HG02885 (cell line): ENCODE data around the gene MAPKAPK5.
"Not testable (repeated sequence)": the region's sequence is repeated elsewhere in the genome, so short reads cannot be mapped to it uniquely, and the experiment has no call there.

Experiments
- ATAC-seq: cut with Tn5 transposase; IDR thresholded peaks from one replicate; pipeline ENCODE4 v1.9.1; 2021; ENCODE audit warnings: mild to moderate bottlenecking; ENCODE audit not compliant: unreplicated experiment, poor library complexity

The MAPKAPK5 gene, protein sequence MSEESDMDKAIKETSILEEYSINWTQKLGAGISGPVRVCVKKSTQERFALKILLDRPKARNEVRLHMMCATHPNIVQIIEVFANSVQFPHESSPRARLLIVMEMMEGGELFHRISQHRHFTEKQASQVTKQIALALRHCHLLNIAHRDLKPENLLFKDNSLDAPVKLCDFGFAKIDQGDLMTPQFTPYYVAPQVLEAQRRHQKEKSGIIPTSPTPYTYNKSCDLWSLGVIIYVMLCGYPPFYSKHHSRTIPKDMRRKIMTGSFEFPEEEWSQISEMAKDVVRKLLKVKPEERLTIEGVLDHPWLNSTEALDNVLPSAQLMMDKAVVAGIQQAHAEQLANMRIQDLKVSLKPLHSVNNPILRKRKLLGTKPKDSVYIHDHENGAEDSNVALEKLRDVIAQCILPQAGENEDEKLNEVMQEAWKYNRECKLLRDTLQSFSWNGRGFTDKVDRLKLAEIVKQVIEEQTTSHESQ

DNA sequence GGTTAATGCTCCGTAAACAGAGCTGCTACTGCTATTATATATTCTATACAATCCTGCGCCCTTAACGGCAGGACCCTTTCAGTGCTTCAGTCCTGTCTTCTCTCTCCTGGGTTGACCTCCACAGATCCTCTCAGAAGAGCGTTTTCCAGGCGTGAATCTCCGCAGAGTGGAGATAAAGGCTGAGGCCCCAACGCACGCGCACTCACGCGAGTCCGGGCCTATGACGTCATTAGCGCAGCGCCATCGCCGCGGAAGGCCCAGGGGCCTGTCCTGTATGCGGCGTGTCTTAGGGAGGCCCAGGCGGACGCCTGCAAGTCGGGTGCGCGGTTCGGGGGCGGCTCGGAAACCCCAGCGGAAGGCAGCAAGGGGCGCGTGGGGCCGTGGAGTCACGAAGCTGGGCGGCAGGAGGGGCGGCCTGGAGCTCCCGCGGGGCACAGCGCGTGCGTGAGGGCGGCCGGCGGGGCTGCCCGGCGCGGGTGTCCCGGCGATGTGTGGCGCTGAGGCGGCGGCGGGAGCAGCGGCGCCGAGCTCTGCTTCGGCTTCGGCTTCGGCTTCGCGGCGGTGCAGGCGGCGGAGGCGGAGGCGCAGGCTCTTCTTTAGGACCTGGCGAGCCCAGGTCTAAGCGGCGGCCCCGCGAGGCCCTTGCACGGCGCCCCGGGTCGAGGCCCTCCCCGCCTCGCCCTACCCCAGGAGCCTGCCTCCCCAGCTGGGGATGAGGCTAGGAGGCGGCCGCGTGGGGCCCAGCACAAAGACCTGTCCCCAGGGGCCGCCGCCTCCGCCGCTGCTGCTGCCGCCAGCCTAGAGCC is at the start of gene MAPKAPK5:
Gene MAPKAPK5, plus strand, starts transcription at position 479 of the 806 bp plus-strand sequence. CDS start 506 bp downstream, outside the sequence.
- peak; percentile 85 for ATAC-seq

DNA sequence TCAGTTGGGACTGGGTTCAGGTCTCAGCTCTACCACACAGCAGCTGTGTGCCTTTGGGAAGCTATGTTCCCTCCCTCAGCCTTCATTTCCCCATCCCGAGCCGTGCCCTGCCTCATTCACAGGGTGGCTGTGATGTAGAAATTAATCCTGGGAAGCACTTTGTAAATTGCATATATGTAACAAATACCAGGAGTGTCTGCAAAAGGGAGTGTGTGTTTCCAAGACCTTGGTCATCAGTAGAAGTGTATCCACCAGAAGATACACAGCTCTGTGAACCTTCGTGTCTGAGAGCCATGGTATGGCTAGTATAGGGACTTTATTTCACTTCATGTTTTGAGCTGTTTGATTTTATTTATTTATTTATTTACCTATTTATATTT is 49.2 kb upstream of the MAPKAPK5 start:
- no peak for ATAC-seq

DNA sequence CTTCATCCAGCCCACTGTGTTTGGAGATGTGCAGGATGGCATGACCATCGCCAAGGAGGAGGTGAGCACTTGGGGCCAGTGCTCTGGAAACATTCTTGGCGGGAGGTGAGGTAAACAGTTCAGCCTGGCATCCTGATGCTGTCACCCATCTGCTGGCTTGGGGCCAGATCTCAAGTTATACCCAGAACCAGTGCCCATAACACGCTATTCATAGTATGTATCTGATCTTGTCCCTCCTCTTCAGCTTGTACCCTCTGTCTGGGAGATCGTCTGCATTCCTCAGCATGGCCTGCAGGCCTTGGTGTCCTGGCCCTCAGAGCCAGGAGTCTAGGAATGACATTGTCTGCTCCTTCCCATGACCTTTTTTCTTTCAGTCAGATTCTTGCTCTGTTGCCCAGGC is 43.8 kb upstream of the MAPKAPK5 start:
- ATAC-seq: no peak

DNA sequence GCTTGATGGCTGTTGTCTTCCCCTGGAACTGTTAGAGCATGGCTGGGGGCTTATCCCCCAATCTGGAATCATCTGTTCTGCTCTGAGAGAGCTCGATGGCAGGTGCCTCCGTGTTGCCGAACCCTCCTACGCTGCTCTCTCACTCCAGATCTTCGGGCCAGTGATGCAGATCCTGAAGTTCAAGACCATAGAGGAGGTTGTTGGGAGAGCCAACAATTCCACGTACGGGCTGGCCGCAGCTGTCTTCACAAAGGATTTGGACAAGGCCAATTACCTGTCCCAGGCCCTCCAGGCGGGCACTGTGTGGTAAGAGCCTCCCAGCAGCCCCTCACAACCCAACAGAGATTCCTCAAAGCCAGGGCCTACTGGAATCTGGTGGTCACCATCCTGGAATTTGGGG is 42.3 kb upstream of the MAPKAPK5 start:
- ATAC-seq: no peak

DNA sequence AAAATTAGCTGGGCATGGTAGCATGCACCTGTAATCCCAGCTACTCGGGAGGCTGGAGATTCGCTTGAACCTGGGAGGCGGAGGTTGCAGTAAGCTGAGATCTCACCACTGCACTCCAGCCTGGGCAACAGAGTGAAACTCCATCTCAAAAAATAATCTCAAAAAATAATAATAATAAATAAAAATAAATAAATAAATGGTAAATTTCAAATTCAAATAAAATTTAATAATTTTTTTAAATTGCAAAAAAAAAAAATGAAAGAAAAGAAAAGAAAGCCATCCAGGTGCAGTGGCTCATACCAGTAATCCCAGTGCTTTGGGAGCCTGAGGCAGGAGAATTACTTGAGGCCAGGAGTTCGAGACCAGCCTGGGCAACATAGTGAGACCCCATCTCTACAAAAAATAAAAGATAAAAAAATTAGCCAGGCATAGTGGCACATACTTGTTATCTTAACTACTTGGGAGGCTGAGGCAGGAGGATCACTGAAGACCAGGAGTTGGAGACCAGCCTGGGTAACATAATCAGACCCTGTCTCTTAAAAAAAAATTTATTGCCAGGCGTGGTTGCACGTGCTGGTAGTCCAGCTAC is 38.9 kb upstream of the MAPKAPK5 start:
- ATAC-seq: no peak

DNA sequence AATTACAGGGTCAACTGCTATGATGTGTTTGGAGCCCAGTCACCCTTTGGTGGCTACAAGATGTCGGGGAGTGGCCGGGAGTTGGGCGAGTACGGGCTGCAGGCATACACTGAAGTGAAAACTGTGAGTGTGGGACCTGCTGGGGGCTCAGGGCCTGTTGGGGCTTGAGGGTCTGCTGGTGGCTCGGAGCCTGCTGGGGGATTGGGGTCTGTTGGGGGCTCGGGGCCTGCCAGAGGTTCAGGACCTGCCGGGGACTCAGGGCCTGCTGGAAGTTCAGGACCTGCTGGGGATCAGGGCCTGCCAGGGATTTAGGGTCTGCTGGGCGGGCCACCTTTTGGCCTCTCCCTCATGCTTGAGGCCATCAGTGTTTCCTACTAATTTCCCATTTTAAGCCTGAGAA is 38.2 kb upstream of the MAPKAPK5 start:
- ATAC-seq: no peak

DNA sequence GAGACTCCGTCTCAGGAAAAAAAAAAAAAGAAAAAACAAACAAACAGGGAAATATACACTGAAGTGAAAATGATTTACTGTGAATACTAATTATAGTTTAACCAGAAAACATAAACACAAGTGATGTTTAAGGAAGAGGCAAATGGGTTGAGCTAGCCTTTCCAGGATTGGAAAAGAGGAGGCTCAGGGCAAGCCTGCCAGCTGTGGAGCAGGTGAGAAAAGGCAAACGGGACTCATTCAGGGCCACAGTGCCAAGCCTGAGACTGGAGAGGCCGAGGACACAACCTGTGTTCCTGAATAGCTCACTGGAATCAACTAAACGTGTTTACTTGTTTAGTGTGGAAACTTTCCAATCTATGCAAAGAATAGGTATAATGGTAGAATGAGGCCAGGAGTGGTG is 35.7 kb upstream of the MAPKAPK5 start:
- no peak for ATAC-seq

DNA sequence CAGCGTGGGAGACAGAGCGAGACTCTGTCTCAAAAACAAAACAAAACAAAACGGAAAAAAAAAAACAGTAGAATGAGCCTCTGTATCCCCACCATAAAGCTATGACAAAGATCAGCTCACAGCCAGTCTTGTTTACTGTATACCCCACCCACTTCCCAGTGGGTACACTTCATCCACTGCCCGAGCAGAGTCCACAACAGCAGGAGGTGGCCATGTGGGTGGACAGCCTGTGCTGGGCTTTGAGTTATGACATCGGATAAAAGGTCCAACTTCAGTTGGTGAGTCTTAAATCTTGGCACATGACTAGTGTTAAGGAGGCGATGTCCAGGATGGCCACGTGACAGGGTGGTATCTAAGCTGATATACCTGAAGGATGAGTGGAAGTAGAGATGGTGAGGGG is 34.8 kb upstream of the MAPKAPK5 start:
- ATAC-seq: no peak

DNA sequence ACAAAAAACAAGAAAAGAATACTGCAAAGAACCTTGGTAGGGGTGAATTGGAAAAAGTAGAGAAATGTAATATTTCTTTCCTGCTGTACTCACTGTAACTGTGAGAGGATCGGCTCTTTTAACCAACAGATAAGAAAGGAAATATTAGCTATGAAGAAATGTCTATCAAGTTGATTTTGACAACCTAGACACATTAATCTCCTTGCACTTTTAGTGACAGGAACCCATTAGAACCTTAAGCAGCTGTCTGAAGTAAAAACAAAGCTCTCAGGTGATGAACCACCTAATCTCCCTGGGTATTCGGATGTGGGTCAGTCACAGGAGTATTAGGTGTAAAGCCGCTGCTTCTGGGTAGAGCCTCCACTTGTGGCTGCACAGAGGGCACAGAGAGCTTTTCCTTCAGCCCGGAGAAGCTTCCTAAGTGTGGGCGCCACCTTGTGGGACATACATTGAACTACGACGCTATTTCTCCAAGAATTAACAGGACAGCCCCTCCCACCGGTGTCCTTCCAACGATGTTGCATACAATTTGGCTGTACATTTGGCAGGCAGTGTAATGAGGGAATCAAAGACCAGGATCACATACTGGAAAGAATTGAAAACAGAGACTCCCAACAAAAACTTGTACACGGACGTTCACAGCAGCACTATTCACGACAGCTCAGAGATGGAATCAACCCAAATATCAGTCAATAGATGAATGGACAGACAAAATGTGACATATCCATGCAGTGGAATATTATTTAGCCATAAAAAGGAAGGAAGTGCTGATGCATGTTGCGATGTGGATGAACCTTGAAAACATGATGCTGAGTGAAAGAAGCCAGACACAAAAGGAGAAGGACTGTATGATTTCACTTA is 28.9 kb upstream of the MAPKAPK5 start:
- no peak for ATAC-seq

DNA sequence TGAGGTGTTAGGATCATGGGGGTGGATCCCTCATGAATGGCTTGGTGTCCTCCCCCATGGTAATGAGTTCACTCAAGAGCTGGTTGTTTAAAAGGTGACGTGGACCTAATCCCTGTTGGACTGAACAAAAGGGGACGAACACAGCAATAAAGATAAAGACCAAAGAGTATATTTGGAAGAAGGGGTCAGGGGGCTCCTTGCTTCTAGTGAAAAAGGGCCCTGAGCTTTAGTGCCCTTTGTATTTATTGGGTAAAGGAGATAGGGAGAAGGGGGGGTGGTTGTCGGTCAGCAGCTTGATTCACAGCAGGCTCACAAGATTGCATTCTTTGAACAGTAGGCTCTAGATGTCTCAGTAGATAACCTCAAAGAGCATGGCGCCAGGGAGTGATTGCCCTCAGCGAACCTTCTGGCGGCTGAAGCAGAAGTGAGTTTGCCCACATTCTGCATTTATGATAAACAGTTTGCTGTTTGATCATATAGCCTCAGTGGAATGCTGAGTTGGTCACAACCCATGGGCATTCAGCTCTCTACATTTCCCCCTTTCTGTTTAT is 25.9 kb upstream of the MAPKAPK5 start:
- no peak for ATAC-seq

DNA sequence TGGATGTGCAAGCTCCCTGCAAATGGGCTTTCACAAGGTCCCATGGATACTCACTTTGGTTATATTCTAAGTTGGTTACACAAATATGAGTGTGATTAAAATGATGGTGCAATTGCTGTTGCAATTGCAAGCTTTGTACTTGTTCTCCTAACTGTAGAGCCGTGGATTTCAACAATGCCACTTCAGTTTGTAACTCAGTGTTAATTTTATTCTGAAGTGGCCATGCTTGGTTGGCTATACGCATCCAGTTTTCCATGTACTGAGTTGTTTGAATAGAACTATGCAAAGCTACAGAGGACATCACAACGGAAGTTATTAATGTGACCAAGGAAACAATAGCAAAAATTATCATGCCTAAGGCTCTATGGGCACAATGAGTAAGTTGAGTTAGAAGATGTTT is 25.1 kb upstream of the MAPKAPK5 start:
- not testable (repeated sequence) for ATAC-seq

DNA sequence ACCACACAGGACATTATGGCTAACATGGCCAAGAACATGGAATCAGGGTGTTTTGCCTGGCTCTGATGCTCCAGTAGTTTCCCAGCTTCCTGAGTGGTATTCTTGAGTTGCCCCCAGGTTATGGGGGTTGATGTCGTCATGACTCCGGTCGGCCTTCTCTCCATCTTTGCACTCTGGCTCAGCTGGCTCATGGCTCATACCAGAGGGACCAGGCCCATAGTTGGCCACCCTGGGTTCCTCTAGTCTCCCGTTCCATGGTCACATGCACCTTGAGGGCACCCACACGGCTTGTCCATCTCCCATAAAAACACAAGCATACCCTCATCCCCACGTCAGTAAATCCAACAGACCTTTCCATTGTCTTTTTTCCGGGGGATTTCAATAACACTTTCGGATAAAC is 23.7 kb upstream of the MAPKAPK5 start:
- no peak for ATAC-seq

DNA sequence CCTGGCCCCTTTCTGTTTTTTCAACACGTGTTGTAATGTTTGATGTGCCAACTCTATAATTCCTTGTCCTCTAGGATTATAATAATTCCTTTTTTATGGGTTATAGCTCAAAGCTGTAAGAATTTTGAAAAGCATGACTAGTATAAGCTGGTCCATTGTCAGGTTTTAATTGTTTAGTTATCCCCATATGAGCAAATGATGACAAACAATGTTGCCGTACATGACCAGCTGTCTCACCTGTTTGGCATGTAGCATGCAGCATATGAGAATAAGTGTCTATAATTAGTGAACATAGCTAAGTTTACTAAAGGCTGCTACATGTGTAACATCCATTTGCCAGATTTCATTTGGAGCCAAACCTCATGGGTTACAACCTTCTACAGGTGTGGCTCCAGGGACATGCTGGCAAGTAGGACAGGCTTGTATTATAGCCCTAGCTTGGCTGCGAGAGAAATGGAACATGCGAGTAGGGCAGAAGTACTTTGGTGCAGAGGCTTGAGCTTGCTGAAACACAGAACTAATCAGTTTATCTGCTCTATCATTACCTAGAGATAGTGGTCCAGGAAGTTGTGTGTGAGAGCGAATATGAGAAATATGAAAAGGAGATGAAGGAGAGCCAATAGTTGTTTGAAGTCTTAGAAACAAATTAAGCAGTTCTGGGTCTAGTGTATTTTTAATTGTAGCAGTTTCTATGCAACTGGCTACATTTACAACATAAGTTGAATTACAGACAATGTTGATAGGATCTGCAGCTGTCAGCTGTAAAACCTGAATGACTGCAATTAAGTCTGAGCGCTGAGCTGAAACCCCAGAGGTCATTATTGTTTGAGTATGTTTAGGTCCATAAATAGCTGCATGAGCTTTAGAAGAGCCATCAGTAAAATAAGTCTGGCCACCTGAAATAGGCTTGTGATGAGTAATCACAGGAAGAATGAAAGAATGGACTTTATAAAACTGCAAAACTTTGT is 22.6 kb upstream of the MAPKAPK5 start:
- no peak for ATAC-seq

DNA sequence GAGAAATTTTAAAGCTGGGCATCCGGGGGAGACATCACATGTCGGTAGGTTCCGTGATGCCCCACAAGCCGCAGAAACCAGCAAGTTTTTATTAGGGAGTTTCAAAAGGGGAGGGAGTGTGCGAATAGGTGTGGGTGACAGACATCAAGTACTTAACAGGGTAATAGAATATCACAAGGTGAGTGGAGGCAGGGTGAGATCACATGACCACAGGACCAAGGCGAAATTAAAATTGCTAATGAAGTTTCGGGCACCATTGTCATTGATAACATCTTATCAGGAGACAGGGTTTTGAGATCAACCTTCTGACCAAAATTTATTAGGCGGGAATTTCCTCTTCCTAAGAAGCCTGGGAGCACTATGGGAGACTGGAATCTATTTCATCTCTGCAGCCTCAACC is 21.2 kb upstream of the MAPKAPK5 start:
- not testable (repeated sequence) for ATAC-seq

DNA sequence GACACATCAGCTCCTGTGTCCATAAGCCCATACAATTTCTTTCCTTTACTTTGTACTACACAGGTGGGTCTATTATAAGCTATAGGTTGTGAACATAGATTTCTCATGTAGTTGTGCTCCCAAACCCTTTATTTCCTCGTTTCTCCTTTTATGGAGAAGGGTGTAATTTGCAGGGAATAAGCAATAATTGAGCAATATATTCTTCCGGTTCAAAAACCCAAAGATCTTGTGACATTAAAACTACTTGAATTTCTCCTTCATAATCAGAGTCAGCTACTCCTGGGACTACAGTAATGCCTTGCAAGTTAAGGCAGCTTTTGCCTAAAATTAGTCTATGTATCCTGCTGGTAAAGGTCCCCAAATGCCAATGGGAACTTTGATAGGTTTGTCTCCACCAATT is 19.1 kb upstream of the MAPKAPK5 start:
- no peak for ATAC-seq

DNA sequence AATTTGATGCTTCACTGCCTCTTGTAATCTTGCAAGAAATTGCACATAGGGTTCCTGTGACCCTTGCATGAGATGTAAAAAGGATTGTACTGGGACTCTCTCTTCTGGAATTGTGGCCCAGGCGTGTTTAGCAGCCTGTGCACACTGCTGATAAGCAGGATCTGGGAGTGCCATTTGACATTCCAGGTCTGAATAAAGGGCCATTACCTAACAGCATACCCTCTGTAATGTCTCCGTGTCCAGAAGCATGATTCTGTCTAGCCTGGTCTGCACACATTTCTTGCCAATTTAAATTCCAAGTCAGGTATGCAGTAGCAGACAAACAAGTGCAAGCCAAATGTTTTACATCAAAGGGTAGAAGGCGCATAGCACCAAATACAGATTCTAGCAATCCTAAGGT is 18.1 kb upstream of the MAPKAPK5 start:
- no peak for ATAC-seq

DNA sequence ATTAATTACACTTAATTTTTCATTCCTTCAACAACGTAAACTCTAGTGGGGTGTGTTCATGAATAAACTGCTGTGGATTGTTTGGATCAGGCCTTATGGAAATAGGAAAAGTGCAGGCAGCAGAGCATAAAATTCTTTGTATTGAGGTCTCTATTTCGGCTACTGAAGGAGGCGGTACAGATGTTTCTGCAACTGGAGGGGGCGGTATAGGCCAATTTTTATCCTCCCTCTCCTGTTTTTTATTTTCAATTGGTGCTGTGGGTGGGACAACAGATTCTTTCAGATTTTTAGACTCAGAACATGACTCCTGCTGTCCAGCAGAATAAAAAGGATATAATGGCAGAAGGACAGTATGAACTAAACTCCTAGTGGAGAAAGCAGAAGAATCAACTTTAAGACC is 17.7 kb upstream of the MAPKAPK5 start:
- not testable (repeated sequence) for ATAC-seq

DNA sequence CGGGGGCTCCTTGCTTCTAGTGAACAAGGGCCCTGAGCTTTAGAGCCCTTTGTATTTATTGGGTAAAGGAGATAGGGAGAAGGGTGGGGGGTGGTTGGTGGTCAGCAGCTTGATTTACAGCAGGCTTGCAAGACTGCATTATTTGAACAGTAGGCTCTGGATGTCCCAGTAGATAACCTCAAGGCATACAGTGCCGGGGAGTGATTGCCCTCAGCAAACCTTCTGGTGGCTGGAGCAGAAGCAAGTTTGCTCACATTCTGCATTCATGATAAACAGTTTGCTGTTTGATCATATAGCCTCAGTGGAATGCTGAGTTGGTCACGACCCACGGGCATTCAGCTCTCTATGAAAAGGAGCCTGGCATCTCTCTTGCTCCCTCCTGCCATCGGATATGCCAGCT is 16.5 kb upstream of the MAPKAPK5 start:
- no peak for ATAC-seq

DNA sequence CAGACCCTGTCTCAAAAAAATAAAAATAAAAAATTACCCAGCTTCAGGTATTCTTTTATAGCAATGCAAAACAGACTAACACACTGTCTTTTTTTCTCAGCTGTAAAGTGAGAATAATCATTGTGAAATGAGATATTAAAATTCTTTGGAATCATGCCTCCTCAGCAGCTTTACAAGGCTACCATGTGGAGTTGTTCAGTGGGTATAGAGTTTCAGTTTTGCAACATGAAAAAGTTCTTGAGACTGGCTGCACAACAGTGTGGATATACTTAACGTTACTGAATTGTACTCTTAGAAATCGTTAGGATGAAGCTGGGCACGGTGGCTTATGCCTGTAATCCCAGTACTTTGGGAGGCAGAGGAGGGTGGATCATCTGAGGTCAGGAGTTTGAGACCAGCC is 15.7 kb upstream of the MAPKAPK5 start:
- ATAC-seq: no peak
